HG03280 (cell line): ENCODE measurements around the gene SFMBT2.
"Not testable (repeated sequence)": the region's sequence is repeated elsewhere in the genome, so short reads cannot be mapped to it uniquely, and the experiment has no call there.

Experiments used
- ATAC-seq: cut with Tn5 transposase; IDR thresholded peaks from one replicate; pipeline ENCODE4 v1.9.1; 2021; ENCODE audit warnings: mild to moderate bottlenecking, moderate library complexity; ENCODE audit not compliant: unreplicated experiment

Gene SFMBT2

DNA sequence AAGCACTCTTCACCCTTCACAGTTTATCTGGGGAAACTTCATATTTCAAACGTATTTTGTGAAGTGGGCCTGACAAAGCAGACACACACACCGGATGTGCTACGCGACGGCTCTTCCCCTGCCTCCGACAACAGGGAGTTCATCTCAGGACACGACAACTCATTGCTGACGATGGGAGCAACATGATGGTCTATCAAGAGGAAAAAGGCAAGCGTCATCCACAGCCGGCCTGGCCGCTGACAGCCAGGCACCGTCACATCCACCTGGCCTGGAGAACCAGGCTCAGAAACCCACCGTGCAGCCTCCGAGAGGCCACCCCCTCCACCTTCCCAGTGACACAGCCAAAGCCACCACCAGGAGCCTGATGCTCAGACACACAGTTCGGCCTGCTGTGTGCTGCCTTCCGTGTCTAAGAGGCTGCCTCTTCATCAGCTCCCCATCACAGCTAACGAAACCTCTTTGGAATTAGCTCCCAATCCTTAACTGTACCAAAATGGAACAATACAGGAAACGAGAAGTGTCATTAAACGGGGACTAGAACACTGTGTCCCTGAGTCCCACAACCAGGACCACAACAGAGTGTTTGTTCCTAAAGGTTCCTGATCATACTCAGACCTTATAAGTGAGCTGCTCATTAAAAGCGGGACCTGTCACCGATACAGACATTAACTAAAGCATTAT, 76.7 kb downstream of the SFMBT2 start:
- no peak for ATAC-seq

- ATAC-seq: no peak
Measured at GRCh38 chr10:7329219-7329618, 81.6 kb downstream of the SFMBT2 start.

GRCh38 chr10:7327885-7328284, 82.9 kb downstream of the SFMBT2 start:
- ATAC-seq: no peak

DNA sequence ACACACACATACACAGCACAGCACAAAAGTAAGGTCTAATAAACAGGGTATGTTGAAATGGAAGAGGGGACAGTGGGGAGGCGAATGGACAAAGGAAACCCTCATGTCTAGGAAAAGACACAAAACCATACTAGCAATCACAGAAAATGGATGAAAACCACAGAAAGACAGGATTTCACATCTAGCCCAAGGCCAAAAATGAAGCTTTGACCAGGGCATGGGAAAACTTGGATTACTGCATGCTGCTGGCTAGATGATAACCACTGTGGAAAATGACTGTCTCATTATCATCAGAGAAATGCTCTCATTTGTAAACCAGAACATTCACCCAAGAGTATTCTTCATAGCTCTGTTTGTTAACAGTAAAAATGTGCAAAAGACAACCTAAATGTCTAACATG, 88.2 kb downstream of the SFMBT2 start:
- ATAC-seq: no peak

- ATAC-seq: no peak
Measured at GRCh38 chr10:7320072-7320471, 90.8 kb downstream of the SFMBT2 start.

DNA sequence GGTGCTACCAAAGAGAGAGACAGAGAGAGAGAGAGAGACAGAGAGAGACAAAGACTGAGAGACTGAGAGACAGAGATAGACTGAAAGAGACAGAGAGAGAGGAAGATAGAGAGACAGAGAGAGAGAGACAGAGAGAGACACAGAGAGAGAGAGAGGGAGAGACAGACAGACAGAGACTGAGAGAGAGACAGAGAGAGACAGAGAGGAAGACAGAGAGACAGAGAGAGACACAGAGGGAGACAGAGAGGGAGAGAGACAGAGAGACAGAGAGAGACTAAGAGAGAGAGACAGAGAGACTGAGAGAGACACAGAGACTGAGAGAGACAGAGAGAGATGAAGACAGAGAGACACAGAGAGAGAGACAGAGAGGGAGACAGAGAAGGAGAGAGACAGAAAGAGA, 91.2 kb downstream of the SFMBT2 start:
- no peak for ATAC-seq

DNA sequence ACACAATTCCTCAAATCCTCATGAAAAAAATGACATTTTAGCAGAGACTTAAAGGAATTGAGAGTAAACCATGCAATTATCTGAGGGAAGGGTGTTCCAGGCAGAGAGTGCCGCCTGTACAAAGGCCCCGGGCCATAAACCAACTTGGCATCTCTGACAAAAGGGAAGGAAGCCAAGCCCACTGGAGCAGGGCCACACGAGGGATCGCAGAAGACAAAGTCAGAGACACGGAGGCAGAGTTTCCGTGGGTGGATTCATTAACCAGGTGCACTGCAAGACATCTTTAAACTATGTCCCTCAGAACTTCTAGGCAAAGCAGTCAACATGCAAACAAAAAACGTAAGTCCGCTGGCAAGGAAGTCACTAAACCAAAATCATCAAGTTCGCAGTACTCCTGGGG, 92.0 kb downstream of the SFMBT2 start:
- ATAC-seq: no peak

DNA sequence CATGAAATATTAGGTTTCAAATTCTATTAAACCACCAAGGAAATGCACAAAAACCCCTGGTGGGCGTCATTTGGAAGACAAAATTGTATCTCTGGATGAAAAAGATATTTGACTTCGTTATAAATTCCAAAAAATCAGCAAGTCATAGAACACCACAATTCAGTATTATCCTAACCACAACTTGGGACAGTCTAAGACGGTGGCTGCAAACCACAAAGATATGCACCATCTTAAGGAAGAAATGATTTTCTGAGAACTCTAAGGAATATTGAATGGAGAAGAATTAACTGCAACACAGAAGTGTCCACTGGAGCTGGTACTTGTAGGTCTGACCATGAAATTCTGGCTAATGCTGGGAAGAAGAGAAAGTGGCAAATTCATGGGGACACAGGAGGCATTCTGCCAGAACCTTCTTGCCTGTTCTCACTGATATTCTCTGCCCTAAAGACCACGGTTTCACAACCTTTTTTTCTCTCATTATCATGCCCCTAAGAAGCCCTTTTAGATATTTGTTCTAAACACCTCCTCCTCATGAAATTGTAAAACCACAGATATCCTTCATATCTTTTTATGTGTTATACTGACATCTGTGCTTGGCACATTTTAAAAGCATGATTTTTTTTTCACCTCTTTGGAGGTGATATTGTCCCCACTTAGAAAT, 92.9 kb downstream of the SFMBT2 start:
- ATAC-seq: no peak

GRCh38 chr10:7316839-7317238, 94.0 kb downstream of the SFMBT2 start:
- no peak for ATAC-seq

DNA sequence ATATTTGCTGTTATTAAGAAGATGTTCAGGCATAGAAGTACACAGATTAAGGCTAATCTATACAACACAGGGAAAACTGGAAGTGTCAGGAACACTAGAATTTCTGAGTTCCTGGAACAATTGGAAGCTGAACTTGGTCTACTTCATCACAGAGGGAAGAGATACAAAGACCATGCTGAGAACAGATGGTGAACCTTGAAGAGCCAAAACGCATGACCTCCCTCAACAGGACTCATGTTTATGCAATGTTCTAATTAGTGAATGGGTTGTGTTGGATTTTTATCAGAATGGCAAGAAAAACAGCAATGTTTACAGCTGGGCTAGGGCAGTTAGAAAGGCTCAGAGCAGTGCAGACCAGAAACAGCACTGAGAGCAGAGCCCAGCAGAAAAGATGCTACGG, 94.9 kb downstream of the SFMBT2 start:
- no peak for ATAC-seq

- no peak for ATAC-seq
Measured at GRCh38 chr10:7314170-7314569, 96.7 kb downstream of the SFMBT2 start.

DNA sequence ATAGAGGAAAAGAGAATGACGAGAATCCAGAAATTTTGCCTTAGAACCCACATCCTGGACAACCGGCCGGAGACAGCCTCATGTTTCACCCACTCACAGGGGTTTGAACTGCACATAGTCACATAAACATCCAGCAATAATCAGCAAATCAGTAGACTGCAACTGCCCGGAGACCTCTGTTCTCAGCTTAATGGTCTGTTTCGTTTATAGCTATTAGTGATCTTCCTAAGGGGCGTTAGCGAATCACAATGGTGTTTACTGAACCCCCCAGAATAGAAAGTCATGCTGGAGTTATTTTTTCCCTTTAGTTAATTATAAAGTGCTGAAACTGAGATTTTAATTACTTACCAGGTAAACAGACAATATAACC, 98.4 kb downstream of the SFMBT2 start:
- ATAC-seq: no peak

- ATAC-seq: not testable (repeated sequence)
Measured at GRCh38 chr10:7311850-7312487, 98.9 kb downstream of the SFMBT2 start.

GRCh38 chr10:7311218-7311849, 99.5 kb downstream of the SFMBT2 start:
- ATAC-seq: no peak

- ATAC-seq: no peak
Measured at GRCh38 chr10:7310076-7310475, 100.8 kb downstream of the SFMBT2 start.

DNA sequence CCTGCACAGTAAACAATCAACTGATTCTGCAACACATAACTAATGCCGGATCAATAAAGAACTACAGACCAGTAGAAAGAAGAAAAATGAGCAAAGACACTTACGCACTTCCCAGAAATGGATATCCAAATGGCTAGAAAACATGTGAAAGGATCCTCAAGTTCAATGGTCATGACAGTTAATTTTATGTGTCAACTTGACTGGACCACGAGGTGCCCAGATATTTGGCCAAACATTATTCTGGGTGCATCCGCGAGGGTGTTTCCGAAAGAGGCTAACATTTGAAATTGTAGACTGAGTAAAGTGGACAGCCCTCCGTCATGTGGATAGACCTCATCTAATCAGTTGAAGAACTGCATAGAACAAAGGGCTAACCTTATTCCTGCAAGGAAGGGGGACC, 102.0 kb downstream of the SFMBT2 start:
- no peak for ATAC-seq

DNA sequence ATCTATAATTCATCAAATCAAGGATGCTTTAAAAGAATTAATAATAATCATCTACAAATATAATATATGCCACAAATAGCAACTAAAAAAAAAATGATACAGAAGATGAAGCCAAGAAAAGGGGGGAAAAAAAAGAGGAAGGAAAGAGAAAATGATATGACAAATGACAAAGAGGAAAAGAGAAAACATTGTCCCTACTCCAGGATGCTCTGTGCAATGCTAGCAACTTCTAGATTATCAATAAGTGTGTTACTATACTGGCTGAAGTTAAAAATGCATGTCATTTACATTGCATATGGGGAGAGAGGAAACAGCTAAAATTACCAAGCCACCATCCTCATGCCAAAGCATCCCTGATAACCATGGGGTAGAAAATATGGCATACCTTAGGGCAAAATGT, 104.2 kb downstream of the SFMBT2 start:
- ATAC-seq: no peak

- ATAC-seq: no peak
Measured at GRCh38 chr10:7306147-7306546, 104.7 kb downstream of the SFMBT2 start.

GRCh38 chr10:7305053-7305452, 105.8 kb downstream of the SFMBT2 start:
- no peak for ATAC-seq

DNA sequence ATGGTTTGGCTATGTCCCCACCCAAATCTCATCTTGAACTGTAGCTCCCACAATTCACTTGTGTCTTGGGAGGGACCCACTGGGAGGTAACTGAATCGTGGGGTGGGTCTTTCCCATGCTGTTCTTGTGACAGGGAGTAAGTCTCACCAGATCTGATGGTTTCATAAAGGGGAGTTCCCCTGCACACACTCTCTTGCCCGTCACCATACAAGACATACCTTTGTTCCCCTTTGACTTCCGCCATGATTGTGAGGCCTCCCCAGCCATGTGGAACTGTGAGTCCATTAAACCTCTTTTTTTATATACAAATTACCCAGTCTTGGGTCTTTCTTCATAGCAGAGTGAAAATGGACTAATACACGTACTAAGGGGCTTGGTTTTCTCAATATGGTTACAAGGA, 106.7 kb downstream of the SFMBT2 start:
- ATAC-seq: no peak

- no peak for ATAC-seq
Measured at GRCh38 chr10:7302930-7303557, 107.8 kb downstream of the SFMBT2 start.
